ENCODE measurements around the gene PROZ. TPM values are rescaled to one million over a fixed set of nuclear protein-coding genes. Genes with fewer than 3 reads are reported as not detected.
A peak's percentile ranks its signal among the peaks of the same experiment; 100 is the strongest.

The PROZ gene
- total and polyA plus RNA-seq, 2 of the 13 experiments (the other 11 are each of a cell fraction or from before 2014, with no cell fraction given): 5.6 to 22.5 TPM

DNA sequence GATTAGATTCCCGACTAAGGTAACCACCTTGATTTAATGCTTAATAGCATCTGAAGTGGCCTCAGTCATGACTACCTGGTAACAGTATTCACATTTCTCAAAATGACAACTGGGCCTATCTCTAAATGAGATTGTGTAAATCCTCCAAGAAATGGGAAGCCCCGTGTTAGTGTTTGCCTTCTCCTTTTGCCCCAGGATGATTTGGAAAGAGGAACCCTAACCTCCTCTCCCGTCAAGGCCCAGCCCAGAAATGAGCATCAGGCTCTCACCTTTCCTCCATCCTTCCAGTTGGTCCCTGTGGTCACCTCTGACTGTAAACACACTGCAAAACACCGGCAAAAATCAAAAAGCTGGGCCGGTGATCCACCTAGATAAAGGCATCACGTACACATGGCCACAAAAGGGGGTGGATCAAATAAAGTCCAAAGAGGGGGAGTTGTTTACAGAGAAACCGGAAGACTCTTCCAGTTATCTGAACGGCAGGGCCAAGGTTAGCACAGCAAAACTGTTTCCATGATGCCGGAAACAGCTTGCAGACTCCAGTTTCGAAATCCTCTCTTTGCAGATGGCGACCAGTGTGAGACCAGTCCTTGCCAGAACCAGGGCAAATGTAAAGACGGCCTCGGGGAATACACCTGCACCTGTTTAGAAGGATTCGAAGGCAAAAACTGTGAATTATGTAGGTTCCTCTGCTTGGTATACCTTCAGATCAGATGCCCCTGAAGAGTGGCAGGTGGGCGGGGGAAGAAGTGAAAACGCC, 19.5 kb upstream of the PROZ start (continued):
- TF ChIP-seq ZHX2 (IDR thresholded peaks at IDR 0.05; ENCODE audit: low read depth): peak; percentile 76
- TF ChIP-seq ZHX2 (CRISPR knock-in tag; IDR thresholded peaks at IDR 0.05; ENCODE audit: borderline replicate concordance): no peak
- peak; percentile 52; the same call in 1 of the 2 replicates for TF ChIP-seq ZNF614 (CRISPR knock-in tag; IDR thresholded peaks at IDR 0.05; ENCODE audit: borderline replicate concordance)
- no peak for TF ChIP-seq ZNF234 (CRISPR knock-in tag; conservative IDR thresholded peaks at IDR 0.05)
- TF ChIP-seq ZNF792 (CRISPR knock-in tag; IDR thresholded peaks at IDR 0.05): peak; percentile 79
- TF ChIP-seq SALL1 (CRISPR knock-in tag; IDR thresholded peaks at IDR 0.05): peak; percentile 94

Data from HepG2 (cell line).